ENCODE measurements around the gene LYPD1. TPM values are rescaled to one million over a fixed set of nuclear protein-coding genes. Genes with fewer than 3 reads are reported as not detected.

The LYPD1 gene
- polyA plus RNA-seq, 1 of the 3 experiments (the other 2 are of a cell fraction) = 5.4 TPM

DNA sequence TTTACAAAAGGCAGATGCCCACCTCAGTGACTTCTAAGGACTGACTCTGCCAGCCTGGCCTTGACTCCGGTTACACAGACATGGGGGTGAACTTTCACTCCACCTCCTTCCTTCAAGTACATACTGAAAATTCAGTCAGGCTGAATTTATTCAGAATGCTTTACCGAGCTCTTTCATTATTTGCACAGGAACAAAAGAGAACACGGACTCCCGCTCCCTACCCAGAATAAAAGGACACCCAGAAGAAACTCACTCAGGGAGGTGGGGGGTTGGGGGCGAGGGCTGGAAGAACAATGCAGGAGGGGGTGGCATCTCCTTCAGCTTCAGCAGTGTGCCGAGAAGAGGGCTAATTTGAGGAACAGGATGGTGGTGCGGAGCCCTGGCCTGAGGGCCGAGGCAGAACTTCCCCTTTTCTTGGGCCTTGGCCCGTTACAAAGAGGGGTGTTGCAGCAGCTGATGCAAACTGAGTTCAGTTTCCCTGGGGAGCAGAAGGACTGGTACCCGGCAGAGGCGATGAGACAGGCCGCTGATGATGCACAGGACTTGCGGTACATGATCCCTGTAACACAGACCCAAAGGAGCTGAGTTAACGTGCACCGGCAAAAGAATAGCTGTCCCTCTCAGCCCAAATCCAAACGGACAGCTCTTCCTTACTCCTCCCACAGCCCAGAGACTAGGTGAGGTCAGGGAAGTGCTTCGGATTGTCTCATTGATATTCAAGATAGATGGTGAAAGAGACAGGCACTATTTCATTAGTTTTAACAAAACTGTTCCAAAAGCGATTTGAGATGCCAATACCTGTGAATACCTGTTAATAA, 24.1 kb downstream of the LYPD1 start:
- peaks cover 7% of the 10 kb centered on the region for H3F3A ChIP-seq (replicated peaks; ENCODE audit: insufficient read depth)
- no peaks in the 10 kb centered on the region for H3K9me3 ChIP-seq
- no peaks in the 10 kb centered on the region for H4K20me1 ChIP-seq (ENCODE audit: insufficient read depth)
- 91% methylated on average over 17 of the region's 18 CpGs for WGBS (ENCODE audit: low lambda C conversion rate)
- H3K4me2 ChIP-seq = no peak overlapping the region
- H3K36me3 ChIP-seq (replicated peaks in 1 of 2; ENCODE audit: control insufficient read depth in 1 of 2, insufficient read depth in 2 of 2, low read length in 1 of 2) = no peaks in the 10 kb centered on the region
- H3K4me1 ChIP-seq (ENCODE audit: control insufficient read depth in 1 of 2, insufficient read depth in 2 of 2, low read depth in 1 of 2, low read length in 1 of 2) = no peaks in the 10 kb centered on the region; a peak in 1 of 4 replicates
- no peak overlapping the region for H3K4me3 ChIP-seq (ENCODE audit: low read depth in 2 of 2, low read length in 1 of 2)
- no peak for DNase-seq
- H3K9ac ChIP-seq = no peak overlapping the region
- H2AFZ ChIP-seq (ENCODE audit: low read depth) = no peak overlapping the region
- H3K9me2 ChIP-seq = no peaks in the 10 kb centered on the region
- ChIA-PET CTCF (interaction anchor here (0.7 to 1.2 kb wide), 5 partner anchors 23 to 527 kb away, joined by 3 to 5 read pairs (median 4); no protein-coding TSS in a partner anchor), POLR2A (no interaction called here)
- H3K27ac ChIP-seq (ENCODE audit: low read depth in 2 of 2, low read length in 1 of 2) = no peak overlapping the region
- H3K79me2 ChIP-seq (ENCODE audit: insufficient read depth) = 0 out of 2 replicates have a peak, but pooled peaks cover 8% of the 10 kb centered on the region
- no peaks in the 10 kb centered on the region for H3K27me3 ChIP-seq (ENCODE audit: insufficient read depth)
- TF ChIP-seq MEF2A (IDR thresholded peaks at IDR 0.05; ENCODE audit: borderline replicate concordance, low read depth) (no peak), ELF1 (IDR thresholded peaks at IDR 0.05) (no peak), JUND (IDR thresholded peaks at IDR 0.05) (no peak), RCOR1 (IDR thresholded peaks at IDR 0.05; ENCODE audit: low read length) (no peak), FOSL2 (IDR thresholded peaks at IDR 0.05; ENCODE audit: borderline replicate concordance, low read depth) (no peak), NRF1 (IDR thresholded peaks at IDR 0.05; ENCODE audit: low read depth, low read length) (no peak), CHD2 (IDR thresholded peaks at IDR 0.05; ENCODE audit: low read length, partially characterized antibody) (no peak), GABPA (IDR thresholded peaks at IDR 0.05; ENCODE audit: low read depth) (no peak), SMC3 (IDR thresholded peaks at IDR 0.05; ENCODE audit: low read depth, low read length) (no peak), FOXM1 (IDR thresholded peaks at IDR 0.05; ENCODE audit: low read depth) (no peak), EZH2phosphoT487 (IDR thresholded peaks at IDR 0.05; ENCODE audit: borderline replicate concordance, low read depth) (no peak)
- TF ChIP-seq, protein P1, sequence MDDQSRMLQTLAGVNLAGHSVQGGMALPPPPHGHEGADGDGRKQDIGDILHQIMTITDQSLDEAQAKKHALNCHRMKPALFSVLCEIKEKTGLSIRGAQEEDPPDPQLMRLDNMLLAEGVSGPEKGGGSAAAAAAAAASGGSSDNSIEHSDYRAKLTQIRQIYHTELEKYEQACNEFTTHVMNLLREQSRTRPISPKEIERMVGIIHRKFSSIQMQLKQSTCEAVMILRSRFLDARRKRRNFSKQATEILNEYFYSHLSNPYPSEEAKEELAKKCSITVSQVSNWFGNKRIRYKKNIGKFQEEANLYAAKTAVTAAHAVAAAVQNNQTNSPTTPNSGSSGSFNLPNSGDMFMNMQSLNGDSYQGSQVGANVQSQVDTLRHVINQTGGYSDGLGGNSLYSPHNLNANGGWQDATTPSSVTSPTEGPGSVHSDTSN (IDR thresholded peaks at IDR 0.05) = no peak
- TF ChIP-seq, protein P2, sequence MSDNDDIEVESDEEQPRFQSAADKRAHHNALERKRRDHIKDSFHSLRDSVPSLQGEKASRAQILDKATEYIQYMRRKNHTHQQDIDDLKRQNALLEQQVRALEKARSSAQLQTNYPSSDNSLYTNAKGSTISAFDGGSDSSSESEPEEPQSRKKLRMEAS (IDR thresholded peaks at IDR 0.05; ENCODE audit: low read depth) = no peak

GRCh38 chr2:132645176-132645575, 24.8 kb downstream of the LYPD1 start:
- ChIA-PET CTCF (no interaction called here), POLR2A (no interaction called here)
- Histone ChIP-seq H3K9ac (no peak overlapping the region), H3K27me3 (ENCODE audit: insufficient read depth) (no peaks in the 10 kb centered on the region), H3K9me2 (no peaks in the 10 kb centered on the region), H3K36me3 (replicated peaks in 1 of 2; ENCODE audit: control insufficient read depth in 1 of 2, insufficient read depth in 2 of 2, low read length in 1 of 2) (no peaks in the 10 kb centered on the region), H4K20me1 (ENCODE audit: insufficient read depth) (no peaks in the 10 kb centered on the region), H3K4me1 (ENCODE audit: control insufficient read depth in 1 of 2, insufficient read depth in 2 of 2, low read depth in 1 of 2, low read length in 1 of 2) (no peaks in the 10 kb centered on the region; a peak in 1 of 4 replicates), H3K9me3 (no peaks in the 10 kb centered on the region), H3K79me2 (ENCODE audit: insufficient read depth) (0 out of 2 replicates have a peak, but pooled peaks cover 8% of the 10 kb centered on the region), H2AFZ (ENCODE audit: low read depth) (no peak overlapping the region), H3K27ac (ENCODE audit: low read depth in 2 of 2, low read length in 1 of 2) (no peak overlapping the region), H3K4me2 (no peak overlapping the region), H3K4me3 (ENCODE audit: low read depth in 2 of 2, low read length in 1 of 2) (no peak overlapping the region), H3F3A (replicated peaks; ENCODE audit: insufficient read depth) (peaks cover 7% of the 10 kb centered on the region)
- no peak for DNase-seq
- 96% methylated on average over 35 of the region's 35 CpGs for WGBS (ENCODE audit: low lambda C conversion rate)
- no peak for TF ChIP-seq EP300 (IDR thresholded peaks at IDR 0.05; ENCODE audit: borderline replicate concordance in 1 of 2, low read depth in 1 of 2, low read length in 1 of 2)
- TF ChIP-seq RCOR1 (IDR thresholded peaks at IDR 0.05; ENCODE audit: low read length) = no peak
- TF ChIP-seq NFIC (IDR thresholded peaks at IDR 0.05; ENCODE audit: borderline replicate concordance) = no peak
- TF ChIP-seq ELF1 (IDR thresholded peaks at IDR 0.05) = no peak
- no peak for TF ChIP-seq RFX5 (IDR thresholded peaks at IDR 0.05; ENCODE audit: low read length)
- no peak for TF ChIP-seq GATA2 (CRISPR knock-in tag; IDR thresholded peaks at IDR 0.05)
